GM06990 (cell line): ENCODE measurements around the gene CLCN6.

Experiments
- DNase-seq: peaks from one replicate; pipeline ENCODE4 v3.0.0-alpha.2; 2011; ENCODE audit not compliant: insufficient read length; ENCODE audit errors: extremely low read depth
- H3K27me3 ChIP-seq: replicated peaks from 2 replicates; pipeline ENCODE4 v1.6.0; 2011; ENCODE audit warnings: low read length; ENCODE audit not compliant: control insufficient read depth, insufficient read depth
- H3K36me3 ChIP-seq: 2 replicates; pipeline ENCODE4 v1.5.1; 2011; ENCODE audit warnings: low read length; ENCODE audit not compliant: control insufficient read depth, insufficient read depth
- H3K4me3 ChIP-seq: replicated peaks from 2 replicates; pipeline ENCODE4 v1.5.1; 2011; ENCODE audit warnings: low read depth, mild to moderate bottlenecking, control low read depth, low read length
- CTCF ChIP-seq: IDR thresholded peaks from 2 replicates; pipeline ENCODE4 v1.5.1; 2011; ENCODE audit warnings: low read length, control low read depth, mild to moderate bottlenecking, inconsistent platforms; ENCODE audit not compliant: insufficient read depth, poor library complexity, severe bottlenecking

The CLCN6 gene

GRCh38 chr1:11795238-11795890 lies 10.6 kb upstream of the CLCN6 start:
- Histone ChIP-seq H3K36me3 (peaks cover 26% of the 10 kb centered on the region), H3K27me3 (no peaks in the 10 kb centered on the region), H3K4me3 (no peak overlapping the region)
- no peak for TF ChIP-seq CTCF
- no peak for DNase-seq

GRCh38 chr1:11796036-11796828 lies 9.8 kb upstream of the CLCN6 start:
- H3K36me3 ChIP-seq: peaks cover 30% of the 10 kb centered on the region

GRCh38 chr1:11797525-11798216 lies 8.3 kb upstream of the CLCN6 start:
- Histone ChIP-seq H3K4me3 (no peak overlapping the region), H3K36me3 (peaks cover 27% of the 10 kb centered on the region), H3K27me3 (no peaks in the 10 kb centered on the region)
- no peak for TF ChIP-seq CTCF
- DNase-seq: no peak

More at GRCh38 chr1:11796036-11796828, 9.8 kb upstream of the CLCN6 start:
- H3K27me3 ChIP-seq: no peaks in the 10 kb centered on the region
- no peak for TF ChIP-seq CTCF
- DNase-seq: no peak
- no peak overlapping the region for H3K4me3 ChIP-seq

- TF ChIP-seq CTCF: no peak
- H3K4me3 ChIP-seq: no peak overlapping the region
- no peaks in the 10 kb centered on the region for H3K27me3 ChIP-seq
- DNase-seq: no peak
- peaks cover 25% of the 10 kb centered on the region for H3K36me3 ChIP-seq
Observed at GRCh38 chr1:11799099-11799498, 6.9 kb upstream of the CLCN6 start.

- no peak for DNase-seq
- H3K4me3 ChIP-seq: no peak overlapping the region
- no peak for TF ChIP-seq CTCF
- H3K36me3 ChIP-seq: peaks cover 19% of the 10 kb centered on the region
- H3K27me3 ChIP-seq: no peaks in the 10 kb centered on the region
Observed at GRCh38 chr1:11799896-11800295, 6.1 kb upstream of the CLCN6 start.
